Spinal cord (tissue), 10 donors: ENCODE data around the gene HES4. TPM values are rescaled to one million over a fixed set of nuclear protein-coding genes. Genes with fewer than 3 reads are reported as not detected.
A peak's percentile ranks its signal among the peaks of the same experiment; 100 is the strongest.

Source experiments
- DNase-seq, 6 donors: peaks; one replicate each; pipeline versions ENCODE4 v3.0.0 to v3.0.0-alpha.2; 2013 to 2015; ENCODE audit warnings: low spot score in 6 of 6, low read depth in 4 of 6
- H3K27ac ChIP-seq: one replicate; pipeline ENCODE4 v1.5.1; 2013; ENCODE audit warnings: low read depth, low read length, control low read depth
- H3K27me3 ChIP-seq: one replicate; pipeline ENCODE4 v1.6.1; 2013; ENCODE audit warnings: low read length; ENCODE audit not compliant: control insufficient read depth, insufficient read depth
- H3K36me3 ChIP-seq: one replicate; pipeline ENCODE4 v1.6.1; 2013; ENCODE audit warnings: low read length; ENCODE audit not compliant: control insufficient read depth, insufficient read depth
- H3K4me1 ChIP-seq: one replicate; pipeline ENCODE4 v1.6.1; 2013; ENCODE audit warnings: low read length; ENCODE audit not compliant: control insufficient read depth, insufficient read depth
- H3K4me3 ChIP-seq: one replicate; pipeline ENCODE4 v1.5.1; 2013; ENCODE audit warnings: low read depth, low read length, control low read depth
- H3K9me3 ChIP-seq: one replicate; pipeline ENCODE4 v1.6.1; 2013; ENCODE audit warnings: low read length; ENCODE audit not compliant: control insufficient read depth, insufficient read depth
- WGBS: methylation state at CpG from one replicate; pipeline ENCODE4 v1.1.5; 2013; ENCODE audit warnings: missing lambda C conversion rate; ENCODE audit not compliant: insufficient coverage; 5-methylcytosine and 5-hydroxymethylcytosine counted together
- polyA plus RNA-seq, 2 donors: library from polyadenylated mRNA; unstranded; fragments of 120-200 nt; gene quantifications; one replicate each; pipeline ENCODE4 v1.2.1, GENCODE V29; 2013; ENCODE audit not compliant: insufficient read length in 2 of 2
- small RNA-seq: library from RNA; depleted of rRNA; stranded (forward); fragments of <200 nt; gene quantifications from one replicate; pipeline ENCODE3, GENCODE V24; 2014; ENCODE audit warnings: low replicate concordance
- total RNA-seq, 2 donors: library from RNA; depleted of rRNA in 1 of 2; stranded (reverse); fragments of 120-200 nt in 1 of 2; fragments of >200 nt in 1 of 2; gene quantifications; one replicate each; pipeline versions ENCODE4 v1.2.3 to v1.2.4, GENCODE V29; 2013 to 2014
- donor health status: healthy.

HES4 gene
- total and polyA plus RNA-seq, 4 donors, result 12.3 to 77.1 (median 73.2) TPM

- no peak for DNase-seq
- Histone ChIP-seq H3K9me3 (no peaks in the 10 kb centered on the region), H3K27ac (no peak overlapping the region), H3K4me3 (no peak overlapping the region), H3K36me3 (peaks cover 78% of the 10 kb centered on the region), H3K27me3 (no peaks in the 10 kb centered on the region), H3K4me1 (peaks cover 23% of the 10 kb centered on the region)
- WGBS, result 80% methylated on average over 13 of the region's 13 CpGs
Measured at GRCh38 chr1:954927-955326, 45.0 kb downstream of the HES4 start.

- Histone ChIP-seq H3K27me3 (no peaks in the 10 kb centered on the region), H3K4me3 (no peak overlapping the region), H3K4me1 (peaks cover 17% of the 10 kb centered on the region), H3K9me3 (no peaks in the 10 kb centered on the region), H3K36me3 (peaks cover 90% of the 10 kb centered on the region), H3K27ac (no peak overlapping the region)
- no peak for DNase-seq
- 87% methylated on average over 32 of the region's 32 CpGs for WGBS
Measured at GRCh38 chr1:953524-954320, 46.2 kb downstream of the HES4 start.

GRCh38 chr1:952603-953002 is 47.3 kb downstream of the HES4 start:
- Histone ChIP-seq H3K4me3 (no peak overlapping the region), H3K27me3 (no peaks in the 10 kb centered on the region), H3K36me3 (peaks cover 100% of the 10 kb centered on the region), H3K9me3 (no peaks in the 10 kb centered on the region), H3K4me1 (peaks cover 6% of the 10 kb centered on the region), H3K27ac (no peak overlapping the region)
- DNase-seq, result no peak
- WGBS, result 83% methylated on average over 7 of the region's 7 CpGs

GRCh38 chr1:952201-952600 is 47.7 kb downstream of the HES4 start:
- H3K27me3 ChIP-seq, result no peaks in the 10 kb centered on the region
- no peak overlapping the region for H3K4me3 ChIP-seq
- no peak for DNase-seq
- no peak overlapping the region for H3K27ac ChIP-seq
- no peaks in the 10 kb centered on the region for H3K9me3 ChIP-seq
- peaks cover 2% of the 10 kb centered on the region for H3K4me1 ChIP-seq
- peaks cover 100% of the 10 kb centered on the region for H3K36me3 ChIP-seq
- WGBS, result 89% methylated on average over 12 of the region's 15 CpGs

- WGBS, result 68% methylated on average over 6 of the region's 6 CpGs
- no peaks in the 10 kb centered on the region for H3K4me1 ChIP-seq
- H3K27ac ChIP-seq, result no peak overlapping the region
- no peaks in the 10 kb centered on the region for H3K9me3 ChIP-seq
- H3K4me3 ChIP-seq, result no peak overlapping the region
- H3K27me3 ChIP-seq, result no peaks in the 10 kb centered on the region
- H3K36me3 ChIP-seq, result peaks cover 100% of the 10 kb centered on the region
- peak in 1 of 6 donors; percentile 43 for DNase-seq
Measured at GRCh38 chr1:951364-951763, 48.5 kb downstream of the HES4 start.

GRCh38 chr1:950881-951280 is 49.0 kb downstream of the HES4 start:
- Histone ChIP-seq H3K4me3 (no peak overlapping the region), H3K4me1 (no peaks in the 10 kb centered on the region), H3K36me3 (peaks cover 100% of the 10 kb centered on the region), H3K9me3 (no peaks in the 10 kb centered on the region), H3K27me3 (no peaks in the 10 kb centered on the region), H3K27ac (no peak overlapping the region)
- DNase-seq, result no peak
- 94% methylated on average over 20 of the region's 23 CpGs for WGBS

- Histone ChIP-seq H3K36me3 (peaks cover 100% of the 10 kb centered on the region), H3K9me3 (no peaks in the 10 kb centered on the region), H3K4me1 (no peaks in the 10 kb centered on the region), H3K27ac (no peak overlapping the region), H3K4me3 (no peak overlapping the region), H3K27me3 (no peaks in the 10 kb centered on the region)
- 98% methylated on average over 9 of the region's 9 CpGs for whole genome bisulfite sequencing
- no peak for DNase-seq
Measured at GRCh38 chr1:950268-950667, 49.6 kb downstream of the HES4 start.

Small RNA genes within 50 kb of the gene (small RNA-seq; reads per million reads assigned to genes)
- not detected for gene AL645608.3

Other genes with a start within 250 kb of the HES4 start
- gene SAMD11, start 76.2 kb downstream of the HES4 start, total RNA-seq, result 10 to 100 TPM; 12.0 to 29.5 TPM
- 10 to 100 TPM; 28.3 to 36.9 TPM for gene SAMD11, start 76.2 kb downstream of the HES4 start, polyA plus RNA-seq
- 10 to 100 TPM; 33.1 to 48.3 TPM for gene NOC2L, start 40.8 kb downstream of the HES4 start, total RNA-seq
- 10 to 100 TPM; 63.6 to 68.5 TPM for gene NOC2L, start 40.8 kb downstream of the HES4 start, polyA plus RNA-seq
- gene KLHL17, start 39.5 kb downstream of the HES4 start, total RNA-seq, result 1 to 10 TPM; 5.4 to 9.1 TPM
- gene KLHL17, start 39.5 kb downstream of the HES4 start, polyA plus RNA-seq, result 10 to 100 TPM; 26.0 to 27.4 TPM
- not detected for gene PLEKHN1, start 33.6 kb downstream of the HES4 start, total RNA-seq
- under 1 TPM in 1 of 2 donors, not detected in 1; 0.26 TPM for gene PLEKHN1, start 33.6 kb downstream of the HES4 start, polyA plus RNA-seq
- not detected for gene PERM1, start 18.0 kb downstream of the HES4 start, total RNA-seq
- under 1 TPM in 1 of 2 donors, not detected in 1; 0.39 TPM for gene PERM1, start 18.0 kb downstream of the HES4 start, polyA plus RNA-seq
- gene ISG15, start 13.4 kb upstream of the HES4 start, total RNA-seq, result 10 to 100 TPM; 34.4 to 48.8 TPM
- 10 to 100 TPM; 27.7 to 28.0 TPM for gene ISG15, start 13.4 kb upstream of the HES4 start, polyA plus RNA-seq
- 10 to 100 TPM; 62.8 to 75.7 TPM for gene AGRN, start 20.0 kb upstream of the HES4 start, total RNA-seq
- gene AGRN, start 20.0 kb upstream of the HES4 start, polyA plus RNA-seq, result 100 to 1,000 TPM; 274 to 280 TPM
- not detected for gene RNF223, start 74.2 kb upstream of the HES4 start, total RNA-seq
- under 1 TPM in 1 of 2 donors, not detected in 1; 0.20 TPM for gene RNF223, start 74.2 kb upstream of the HES4 start, polyA plus RNA-seq
- 1 to 10 TPM; 4.4 to 9.9 TPM for gene C1orf159, start 116.0 kb upstream of the HES4 start, total RNA-seq
- 10 to 100 TPM; 22.3 to 27.0 TPM for gene C1orf159, start 116.0 kb upstream of the HES4 start, polyA plus RNA-seq
- gene TTLL10, start 173.8 kb upstream of the HES4 start, total RNA-seq, result 1 to 10 TPM in 1 of 2 donors, under 1 TPM in 1; 0.79 to 2.1 TPM
- gene TTLL10, start 173.8 kb upstream of the HES4 start, polyA plus RNA-seq, result 1 to 10 TPM; 1.2 to 1.3 TPM
- under 1 TPM; 0.20 to 0.22 TPM for gene TNFRSF18, start 206.5 kb upstream of the HES4 start, total RNA-seq
- gene TNFRSF18, start 206.5 kb upstream of the HES4 start, polyA plus RNA-seq, result under 1 TPM; 0.36 to 0.68 TPM
- gene TNFRSF4, start 214.1 kb upstream of the HES4 start, total RNA-seq, result 1 to 10 TPM in 1 of 2 donors, under 1 TPM in 1; 0.20 to 1.5 TPM
- gene TNFRSF4, start 214.1 kb upstream of the HES4 start, polyA plus RNA-seq, result 1 to 10 TPM; 1.0 to 1.2 TPM
- gene SDF4, start 231.9 kb upstream of the HES4 start, total RNA-seq, result 10 to 100 TPM; 31.0 to 86.7 TPM
- 100 to 1,000 TPM; 125 to 160 TPM for gene SDF4, start 231.9 kb upstream of the HES4 start, polyA plus RNA-seq
- gene B3GALT6, start 232.1 kb upstream of the HES4 start, total RNA-seq, result 10 to 100 TPM; 11.5 to 30.4 TPM
- 10 to 100 TPM; 39.7 to 40.1 TPM for gene B3GALT6, start 232.1 kb upstream of the HES4 start, polyA plus RNA-seq
- 10 to 100 TPM in 1 of 2 donors, 1 to 10 TPM in 1; 2.7 to 10.4 TPM for gene C1QTNF12, start 246.6 kb upstream of the HES4 start, total RNA-seq
- gene C1QTNF12, start 246.6 kb upstream of the HES4 start, polyA plus RNA-seq, result 1 to 10 TPM; 1.4 to 5.7 TPM